Amygdala (tissue), 56 donors: Measurements from ENCODE around the gene FMNL3.
A peak's percentile ranks its signal among the peaks of the same experiment; 100 is the strongest.
"Not testable (repeated sequence)": the region's sequence is repeated elsewhere in the genome, so short reads cannot be mapped to it uniquely, and the experiment has no call there.

Experiments
- DNase-seq, 56 donors: peaks; one replicate each; lab custom pipeline; 2025; lab: John Stamatoyannopoulos, UW

FMNL3 gene

GRCh38 chr12:49616533-49617219 lies 90.5 kb downstream of the FMNL3 start:
- DNase-seq = no peak

GRCh38 chr12:49615725-49616124 lies 91.5 kb downstream of the FMNL3 start:
- DNase-seq = no peak

GRCh38 chr12:49612210-49612609 lies 95.0 kb downstream of the FMNL3 start:
- DNase-seq = no peak

GRCh38 chr12:49610785-49611184 lies 96.4 kb downstream of the FMNL3 start:
- not testable (repeated sequence) for DNase-seq

GRCh38 chr12:49609875-49610154 lies 97.4 kb downstream of the FMNL3 start:
- no peak for DNase-seq

- no peak for DNase-seq
Observed at GRCh38 chr12:49609059-49609874, 97.9 kb downstream of the FMNL3 start.

GRCh38 chr12:49605539-49605938 lies 101.7 kb downstream of the FMNL3 start, which contains the start of gene FAM186B:
Gene FAM186B (minus strand): TSS chr12:49605639. CDS start chr12:49605477, 162 bp downstream.
- DNase-seq = not testable (repeated sequence)

- DNase-seq = no peak
Observed at GRCh38 chr12:49604856-49605255, 102.3 kb downstream of the FMNL3 start.

- DNase-seq = no peak
Observed at GRCh38 chr12:49603721-49604120, 103.5 kb downstream of the FMNL3 start.

- no peak for DNase-seq
Observed at GRCh38 chr12:49599961-49600360, 107.2 kb downstream of the FMNL3 start.

- DNase-seq = no peak
Observed at GRCh38 chr12:49598527-49598926, 108.7 kb downstream of the FMNL3 start.

GRCh38 chr12:49588721-49589516 lies 118.3 kb downstream of the FMNL3 start:
- peak in 5 of 56 donors; percentile 5 to 17 (median 10) for DNase-seq

- no peak for DNase-seq
Observed at GRCh38 chr12:49588281-49588680, 118.9 kb downstream of the FMNL3 start.

- no peak for DNase-seq
Observed at GRCh38 chr12:49587174-49587908, 119.9 kb downstream of the FMNL3 start.
